ENCODE measurements around the gene SSBP2.
"Not testable (repeated sequence)": the region's sequence is repeated elsewhere in the genome, so short reads cannot be mapped to it uniquely, and the experiment has no call there.

The SSBP2 gene

DNA sequence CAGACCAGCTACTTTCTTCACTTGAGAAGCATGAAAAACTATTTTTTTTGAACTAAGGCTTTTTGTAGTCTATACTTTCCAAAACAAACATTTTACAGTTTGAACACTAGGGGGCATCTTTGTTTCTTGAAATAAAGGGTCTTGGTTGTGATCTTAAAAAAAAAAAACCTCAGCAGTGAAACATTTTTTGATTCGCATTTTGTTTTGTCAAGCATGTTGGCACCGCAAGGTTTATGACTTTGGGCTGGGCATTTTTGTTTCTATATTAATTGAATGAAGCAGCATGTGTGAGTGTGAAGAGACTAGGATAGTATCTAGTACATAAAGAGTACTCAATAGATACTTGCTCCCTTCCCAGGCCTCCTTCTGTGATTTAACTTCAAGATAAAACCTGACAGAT is 325.3 kb downstream of the SSBP2 start:
- no peaks in the 10 kb centered on the region for H3K9me3 ChIP-seq (ENCODE audit: low read length)
- no peaks in the 10 kb centered on the region for H3K27me3 ChIP-seq (ENCODE audit: control insufficient read depth in 1 of 2, insufficient read depth in 2 of 2, low read length in 2 of 2)
- H3K4me1 ChIP-seq (ENCODE audit: insufficient read depth, low read length), result peaks cover 18% of the 10 kb centered on the region
- H3K4me3 ChIP-seq (ENCODE audit: low read depth in 1 of 2, low read length in 2 of 2), result no peak overlapping the region
- no peak overlapping the region for H3K27ac ChIP-seq (ENCODE audit: low read depth, low read length)
- H3K9ac ChIP-seq (ENCODE audit: low read length), result no peak overlapping the region
- no peaks in the 10 kb centered on the region for H3K36me3 ChIP-seq (ENCODE audit: insufficient read depth, low read length)

DNA sequence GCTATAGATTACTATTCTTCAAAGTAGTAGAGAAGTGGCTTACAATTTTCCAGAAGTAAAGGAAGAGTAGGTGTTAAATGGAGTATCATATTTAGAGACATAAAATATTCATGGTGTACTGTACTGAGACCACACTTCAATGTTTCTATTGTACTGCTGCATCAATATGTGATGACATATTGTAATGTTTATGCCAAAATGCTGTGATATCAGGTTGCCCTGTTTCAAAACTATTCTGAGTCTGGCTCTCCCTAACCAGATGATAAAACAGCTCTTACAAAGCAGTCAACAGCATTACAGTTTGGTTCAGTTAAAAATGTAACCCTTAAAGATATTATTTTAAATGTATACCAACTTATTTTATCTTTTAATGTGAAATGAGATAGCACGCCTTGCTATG is 326.2 kb downstream of the SSBP2 start:
- Histone ChIP-seq H3K4me3 (ENCODE audit: low read depth in 1 of 2, low read length in 2 of 2) (no peak overlapping the region), H3K27ac (ENCODE audit: low read depth, low read length) (no peak overlapping the region), H3K9ac (ENCODE audit: low read length) (no peak overlapping the region), H3K4me1 (ENCODE audit: insufficient read depth, low read length) (peaks cover 24% of the 10 kb centered on the region), H3K27me3 (ENCODE audit: control insufficient read depth in 1 of 2, insufficient read depth in 2 of 2, low read length in 2 of 2) (no peaks in the 10 kb centered on the region), H3K9me3 (ENCODE audit: low read length) (no peaks in the 10 kb centered on the region), H3K36me3 (ENCODE audit: insufficient read depth, low read length) (peaks cover 6% of the 10 kb centered on the region)

DNA sequence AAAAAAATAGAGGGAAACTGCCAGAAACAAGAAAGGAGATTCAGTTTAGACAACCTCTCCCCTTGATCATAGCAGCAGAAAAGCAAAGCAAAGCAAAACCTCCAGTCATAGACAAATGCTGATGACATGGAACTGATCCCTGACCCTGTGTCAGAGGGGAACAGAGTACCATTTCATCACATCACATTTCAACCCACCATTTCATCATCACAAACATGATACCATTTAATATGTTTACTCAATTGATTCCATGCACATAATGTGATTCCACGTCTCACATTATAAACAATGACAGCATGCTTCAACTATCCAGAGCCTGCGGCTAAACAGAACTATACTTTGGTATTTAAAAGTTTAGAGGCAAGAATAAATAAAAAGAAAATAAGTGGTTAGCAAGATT is 328.2 kb downstream of the SSBP2 start:
- no peak overlapping the region for H3K4me3 ChIP-seq (ENCODE audit: low read depth in 1 of 2, low read length in 2 of 2)
- H3K9me3 ChIP-seq (ENCODE audit: low read length), result no peaks in the 10 kb centered on the region
- H3K9ac ChIP-seq (ENCODE audit: low read length), result no peak overlapping the region
- H3K4me1 ChIP-seq (ENCODE audit: insufficient read depth, low read length), result peaks cover 24% of the 10 kb centered on the region
- H3K27me3 ChIP-seq (ENCODE audit: control insufficient read depth in 1 of 2, insufficient read depth in 2 of 2, low read length in 2 of 2), result no peaks in the 10 kb centered on the region
- peaks cover 6% of the 10 kb centered on the region for H3K36me3 ChIP-seq (ENCODE audit: insufficient read depth, low read length)
- no peak overlapping the region for H3K27ac ChIP-seq (ENCODE audit: low read depth, low read length)

DNA sequence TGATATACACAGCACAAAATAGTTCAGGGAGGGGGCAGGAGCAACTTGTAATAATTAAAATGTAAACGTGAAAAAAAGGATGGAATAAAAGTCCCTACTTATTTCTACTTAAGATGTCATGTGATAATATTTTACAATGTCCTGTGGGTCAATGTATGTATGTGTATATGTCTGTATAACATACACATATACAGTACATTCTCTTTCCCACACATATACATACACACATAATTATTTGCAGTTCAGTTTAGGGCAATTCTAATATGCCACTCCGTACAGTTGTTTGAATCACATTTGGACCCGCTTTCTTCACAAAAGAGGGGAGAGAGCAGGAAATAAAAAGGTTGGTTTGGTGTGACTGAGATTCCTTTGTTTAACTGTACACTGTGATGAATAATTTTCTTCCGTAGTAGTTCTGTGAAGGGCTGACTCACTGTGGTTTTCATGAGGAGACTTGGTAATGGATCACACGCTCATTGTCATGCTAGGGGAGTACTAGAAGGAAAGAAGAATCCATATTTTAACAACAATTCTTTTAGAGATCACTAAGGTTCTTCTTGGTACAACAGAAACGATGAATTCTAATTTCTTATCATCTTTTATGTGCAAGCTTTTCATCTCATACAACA is 330.7 kb downstream of the SSBP2 start:
- Histone ChIP-seq H3K4me3 (ENCODE audit: low read depth in 1 of 2, low read length in 2 of 2) (no peak overlapping the region), H3K9ac (ENCODE audit: low read length) (no peak overlapping the region), H3K27ac (ENCODE audit: low read depth, low read length) (no peak overlapping the region), H3K27me3 (ENCODE audit: control insufficient read depth in 1 of 2, insufficient read depth in 2 of 2, low read length in 2 of 2) (no peaks in the 10 kb centered on the region), H3K36me3 (ENCODE audit: insufficient read depth, low read length) (peaks cover 6% of the 10 kb centered on the region), H3K9me3 (ENCODE audit: low read length) (no peaks in the 10 kb centered on the region), H3K4me1 (ENCODE audit: insufficient read depth, low read length) (peaks cover 13% of the 10 kb centered on the region)

DNA sequence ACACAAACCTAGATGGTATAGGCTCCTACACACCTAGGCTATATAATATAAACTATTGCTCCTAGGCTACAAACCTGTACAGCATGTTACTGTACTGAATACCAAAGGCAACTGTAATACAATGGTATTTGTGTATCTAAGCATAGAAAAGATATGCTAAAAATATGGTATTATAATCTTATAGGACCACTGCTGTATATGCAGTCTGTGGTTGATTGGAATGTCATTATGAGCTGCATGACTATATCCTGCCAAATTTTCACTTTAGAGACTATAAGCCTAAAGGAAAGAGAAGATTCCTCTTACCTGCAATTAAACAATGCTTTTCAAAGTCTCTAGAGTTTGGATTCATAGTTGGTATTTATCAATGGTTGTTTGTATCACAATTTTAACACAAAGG is 332.3 kb downstream of the SSBP2 start:
- Histone ChIP-seq H3K9me3 (ENCODE audit: low read length) (no peaks in the 10 kb centered on the region), H3K4me1 (ENCODE audit: insufficient read depth, low read length) (peaks cover 13% of the 10 kb centered on the region), H3K27me3 (ENCODE audit: control insufficient read depth in 1 of 2, insufficient read depth in 2 of 2, low read length in 2 of 2) (no peaks in the 10 kb centered on the region), H3K27ac (ENCODE audit: low read depth, low read length) (no peak overlapping the region), H3K4me3 (ENCODE audit: low read depth in 1 of 2, low read length in 2 of 2) (no peak overlapping the region), H3K9ac (ENCODE audit: low read length) (no peak overlapping the region), H3K36me3 (ENCODE audit: insufficient read depth, low read length) (peaks cover 6% of the 10 kb centered on the region)

DNA sequence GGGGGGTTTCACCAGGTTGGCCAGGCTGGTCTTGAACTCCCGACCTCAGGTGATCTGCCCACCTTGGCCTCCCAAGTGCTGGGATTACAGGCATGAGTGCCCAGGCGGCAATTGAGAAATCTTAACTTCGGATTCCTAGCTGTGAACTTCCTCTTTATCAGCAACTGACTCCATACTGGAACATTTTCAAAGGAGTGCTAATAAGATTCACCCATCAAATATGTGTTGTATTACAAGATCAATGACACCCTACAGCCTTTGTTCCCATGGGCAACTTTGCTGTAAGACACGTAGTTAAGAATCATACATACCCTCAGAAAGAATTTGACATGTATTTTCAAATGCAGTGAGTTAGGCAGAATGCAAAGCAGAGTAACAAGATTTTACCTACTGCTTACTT is 333.8 kb downstream of the SSBP2 start:
- no peak overlapping the region for H3K27ac ChIP-seq (ENCODE audit: low read depth, low read length)
- H3K9ac ChIP-seq (ENCODE audit: low read length), result no peak overlapping the region
- H3K4me3 ChIP-seq (ENCODE audit: low read depth in 1 of 2, low read length in 2 of 2), result no peak overlapping the region

DNA sequence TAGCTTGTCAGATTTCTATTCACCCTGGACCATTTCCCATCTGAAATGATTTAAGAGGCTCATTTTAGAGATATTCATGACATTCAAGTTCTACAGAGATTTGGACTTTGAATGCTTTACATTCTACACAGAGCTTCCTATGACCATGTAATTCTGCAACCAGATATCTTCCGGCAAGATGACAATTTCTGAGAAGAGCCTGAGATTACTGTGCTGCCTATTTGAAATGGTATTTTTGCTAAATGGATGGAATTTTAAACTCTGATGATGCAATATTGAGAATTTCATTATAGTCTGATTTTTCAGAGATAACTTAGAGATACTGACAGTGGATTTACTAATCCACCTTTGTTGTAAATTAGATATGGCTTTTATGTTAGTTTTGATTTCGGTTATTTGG is 341.0 kb downstream of the SSBP2 start:
- Histone ChIP-seq H3K27me3 (ENCODE audit: control insufficient read depth in 1 of 2, insufficient read depth in 2 of 2, low read length in 2 of 2) (no peaks in the 10 kb centered on the region), H3K4me1 (ENCODE audit: insufficient read depth, low read length) (no peaks in the 10 kb centered on the region), H3K9ac (ENCODE audit: low read length) (no peak overlapping the region), H3K27ac (ENCODE audit: low read depth, low read length) (no peak overlapping the region), H3K36me3 (ENCODE audit: insufficient read depth, low read length) (no peaks in the 10 kb centered on the region), H3K9me3 (ENCODE audit: low read length) (no peaks in the 10 kb centered on the region), H3K4me3 (ENCODE audit: low read depth in 1 of 2, low read length in 2 of 2) (no peak overlapping the region)

More for the DNA sequence above, 333.8 kb downstream of the SSBP2 start:
- Histone ChIP-seq H3K4me1 (ENCODE audit: insufficient read depth, low read length) (peaks cover 13% of the 10 kb centered on the region), H3K9me3 (ENCODE audit: low read length) (no peaks in the 10 kb centered on the region), H3K27me3 (ENCODE audit: control insufficient read depth in 1 of 2, insufficient read depth in 2 of 2, low read length in 2 of 2) (no peaks in the 10 kb centered on the region), H3K36me3 (ENCODE audit: insufficient read depth, low read length) (peaks cover 6% of the 10 kb centered on the region)

DNA sequence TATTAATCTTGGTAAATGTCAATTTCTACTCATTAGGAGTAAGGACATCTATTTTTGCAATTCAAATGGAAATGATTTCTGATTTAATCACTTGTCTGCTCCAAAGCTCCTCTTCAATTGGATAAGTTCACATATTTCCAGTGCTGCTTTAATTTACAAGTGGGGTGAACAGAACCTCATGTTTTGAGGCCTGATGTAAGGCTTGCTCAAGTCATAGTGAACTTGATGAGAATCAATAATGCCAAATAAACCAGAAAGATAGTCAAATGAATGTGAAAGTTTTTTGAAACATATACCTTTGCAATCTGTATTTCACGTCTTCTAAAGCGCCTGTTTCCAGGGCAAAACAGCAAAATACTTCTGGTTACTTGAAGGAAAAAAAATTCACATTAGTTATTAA is 341.5 kb downstream of the SSBP2 start:
- H3K27ac ChIP-seq (ENCODE audit: low read depth, low read length), result no peak overlapping the region

DNA sequence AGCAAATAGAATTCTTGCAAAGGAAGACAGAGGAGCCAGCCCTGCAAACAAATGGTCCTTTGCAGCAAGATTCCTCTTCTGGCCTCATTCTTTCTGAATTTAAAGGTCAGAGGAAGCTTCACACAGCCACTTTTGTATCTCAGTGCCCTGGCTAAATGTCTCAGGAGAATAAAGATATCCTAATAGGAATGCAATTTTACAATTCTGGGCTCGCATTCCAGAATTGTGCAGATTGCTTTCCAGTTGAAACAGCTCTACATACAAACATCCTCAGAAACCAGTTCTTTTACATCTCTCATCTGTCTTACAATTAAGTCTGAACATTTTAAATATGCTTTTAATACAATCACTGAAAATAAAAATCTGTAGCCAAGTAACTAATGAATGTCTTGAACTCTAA is 342.4 kb downstream of the SSBP2 start:
- no peaks in the 10 kb centered on the region for H3K27me3 ChIP-seq (ENCODE audit: control insufficient read depth in 1 of 2, insufficient read depth in 2 of 2, low read length in 2 of 2)
- no peaks in the 10 kb centered on the region for H3K4me1 ChIP-seq (ENCODE audit: insufficient read depth, low read length)
- no peak overlapping the region for H3K9ac ChIP-seq (ENCODE audit: low read length)
- no peaks in the 10 kb centered on the region for H3K9me3 ChIP-seq (ENCODE audit: low read length)
- no peak overlapping the region for H3K4me3 ChIP-seq (ENCODE audit: low read depth in 1 of 2, low read length in 2 of 2)
- H3K36me3 ChIP-seq (ENCODE audit: insufficient read depth, low read length), result no peaks in the 10 kb centered on the region
- H3K27ac ChIP-seq (ENCODE audit: low read depth, low read length), result no peak overlapping the region

More for the DNA sequence above, 341.5 kb downstream of the SSBP2 start:
- Histone ChIP-seq H3K27me3 (ENCODE audit: control insufficient read depth in 1 of 2, insufficient read depth in 2 of 2, low read length in 2 of 2) (no peaks in the 10 kb centered on the region), H3K9me3 (ENCODE audit: low read length) (no peaks in the 10 kb centered on the region), H3K36me3 (ENCODE audit: insufficient read depth, low read length) (no peaks in the 10 kb centered on the region), H3K4me3 (ENCODE audit: low read depth in 1 of 2, low read length in 2 of 2) (no peak overlapping the region), H3K4me1 (ENCODE audit: insufficient read depth, low read length) (no peaks in the 10 kb centered on the region), H3K9ac (ENCODE audit: low read length) (no peak overlapping the region)

DNA sequence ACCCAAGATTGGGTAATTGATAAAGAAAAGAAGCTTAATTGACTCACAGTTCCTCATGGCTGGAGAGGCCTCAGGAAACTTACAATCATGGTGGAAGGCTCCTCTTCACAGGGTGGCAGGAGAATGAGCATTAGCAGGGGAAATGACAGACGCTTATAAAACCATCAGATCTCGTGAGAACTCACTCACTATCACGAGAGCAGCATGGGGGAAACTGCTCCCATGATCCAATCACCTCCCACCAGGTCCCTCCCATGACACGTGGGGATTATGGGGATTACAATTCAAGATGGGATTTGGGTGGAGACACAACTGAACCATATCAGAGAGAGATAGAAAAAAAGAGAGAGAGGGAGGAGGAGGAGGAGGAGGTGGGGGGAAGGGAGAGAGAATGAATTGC is 343.1 kb downstream of the SSBP2 start:
- H3K4me3 ChIP-seq (ENCODE audit: low read depth in 1 of 2, low read length in 2 of 2); H3K4me1 ChIP-seq (ENCODE audit: insufficient read depth, low read length); H3K27me3 ChIP-seq (ENCODE audit: control insufficient read depth in 1 of 2, insufficient read depth in 2 of 2, low read length in 2 of 2); H3K9ac ChIP-seq (ENCODE audit: low read length); H3K36me3 ChIP-seq (ENCODE audit: insufficient read depth, low read length); H3K9me3 ChIP-seq (ENCODE audit: low read length); H3K27ac ChIP-seq (ENCODE audit: low read depth, low read length): not testable (repeated sequence)

DNA sequence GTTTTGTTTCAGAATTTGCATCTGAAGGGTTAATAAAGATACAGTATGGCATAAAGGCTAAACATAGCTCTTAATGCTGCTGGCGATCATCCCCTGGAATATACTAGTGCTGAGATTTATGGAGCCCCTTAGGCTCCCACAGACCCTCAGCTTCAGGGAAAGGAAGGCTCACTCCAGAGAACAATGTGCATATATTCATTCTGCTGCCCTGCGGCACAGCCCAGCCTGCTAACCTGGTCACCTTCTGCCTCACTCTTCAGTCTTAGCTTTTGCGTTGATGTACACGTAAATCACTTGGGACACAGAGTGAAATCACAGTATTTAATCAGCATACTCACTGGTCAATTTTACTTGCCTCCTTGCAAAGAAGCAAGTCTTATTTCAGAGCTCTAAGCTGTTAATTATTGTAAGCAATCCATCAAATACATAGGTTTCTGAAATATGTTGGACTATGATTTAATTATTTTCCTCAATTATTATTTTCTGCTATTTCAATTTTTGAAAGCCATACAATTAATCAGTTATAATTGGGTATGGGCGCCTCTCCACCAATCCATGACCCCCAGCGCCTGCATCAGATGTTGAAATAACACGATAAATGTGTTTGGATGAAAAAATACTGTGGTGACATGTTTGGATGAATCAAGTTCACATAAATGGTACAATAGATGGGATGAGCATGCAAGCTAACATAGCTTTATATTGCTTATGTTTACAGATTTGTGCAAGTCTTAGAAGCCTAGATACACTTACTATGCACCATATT is 345.6 kb downstream of the SSBP2 start:
- Histone ChIP-seq H3K4me1 (ENCODE audit: insufficient read depth, low read length) (no peaks in the 10 kb centered on the region), H3K9me3 (ENCODE audit: low read length) (no peaks in the 10 kb centered on the region), H3K4me3 (ENCODE audit: low read depth in 1 of 2, low read length in 2 of 2) (no peak overlapping the region), H3K36me3 (ENCODE audit: insufficient read depth, low read length) (no peaks in the 10 kb centered on the region), H3K9ac (ENCODE audit: low read length) (no peak overlapping the region), H3K27me3 (ENCODE audit: control insufficient read depth in 1 of 2, insufficient read depth in 2 of 2, low read length in 2 of 2) (no peaks in the 10 kb centered on the region), H3K27ac (ENCODE audit: low read depth, low read length) (no peak overlapping the region)

Measured in muscle layer of colon (tissue), 2 donors.